ENCODE measurements around the gene STK4.
"Not testable (repeated sequence)": the region's sequence is repeated elsewhere in the genome, so short reads cannot be mapped to it uniquely, and the experiment has no call there.

The STK4 gene

GRCh38 chr20:45056473-45057173 is 90.3 kb downstream of the STK4 start:
- no peaks in the 10 kb centered on the region for H3K9me3 ChIP-seq (ENCODE audit: control insufficient read depth, insufficient read depth, low read length)
- no peak overlapping the region for H3K27ac ChIP-seq (ENCODE audit: low read depth, low read length)
- no peaks in the 10 kb centered on the region for H3K27me3 ChIP-seq (ENCODE audit: control insufficient read depth, insufficient read depth, low read length)
- no peak overlapping the region for H3K4me3 ChIP-seq (ENCODE audit: low read depth, low read length)
- H3K4me1 ChIP-seq (ENCODE audit: control insufficient read depth, insufficient read depth, low read length) = 0 out of 2 replicates have a peak, but pooled peaks cover 5% of the 10 kb centered on the region
- peaks cover 13% of the 10 kb centered on the region for H3K36me3 ChIP-seq (ENCODE audit: control insufficient read depth, insufficient read depth, low read length)
- no peak overlapping the region for H3K9ac ChIP-seq (ENCODE audit: low read depth, low read length)

DNA sequence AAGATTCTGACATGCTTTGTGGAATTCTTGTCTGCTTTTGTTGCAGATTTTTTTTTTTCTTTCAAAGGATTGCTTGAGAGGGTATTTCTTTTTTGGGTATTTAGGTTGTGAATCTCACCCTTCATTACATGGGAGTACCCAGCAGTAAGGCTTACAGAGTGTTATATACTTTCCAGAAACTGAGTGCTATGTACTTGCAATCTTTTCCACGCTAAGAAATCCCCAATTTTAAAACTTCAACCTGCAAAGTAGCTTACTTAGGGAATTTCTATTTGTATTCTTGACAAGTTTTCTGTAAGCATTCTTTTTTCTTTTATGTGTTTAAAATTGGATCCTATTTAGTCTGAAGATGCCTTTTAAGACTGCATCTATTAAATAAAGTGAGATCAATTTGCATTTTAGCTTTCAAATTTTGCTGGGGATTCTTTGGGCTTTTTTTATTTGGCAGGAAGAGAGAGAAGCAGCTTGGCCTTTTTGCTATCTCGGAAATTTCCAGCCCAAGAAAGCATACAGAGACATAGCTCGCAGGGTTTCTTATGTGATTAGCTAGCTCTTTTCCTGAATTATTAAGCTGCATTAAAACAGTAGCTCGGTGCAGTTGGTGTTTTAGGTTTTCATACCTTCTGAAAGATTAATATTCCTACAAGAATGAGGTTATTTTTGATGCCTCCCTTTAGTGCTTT is 92.0 kb downstream of the STK4 start:
- Histone ChIP-seq H3K4me3 (ENCODE audit: low read depth, low read length) (no peak overlapping the region), H3K9me3 (ENCODE audit: control insufficient read depth, insufficient read depth, low read length) (no peaks in the 10 kb centered on the region), H3K36me3 (ENCODE audit: control insufficient read depth, insufficient read depth, low read length) (peaks cover 11% of the 10 kb centered on the region), H3K27ac (ENCODE audit: low read depth, low read length) (no peak overlapping the region), H3K4me1 (ENCODE audit: control insufficient read depth, insufficient read depth, low read length) (no peaks in the 10 kb centered on the region), H3K9ac (ENCODE audit: low read depth, low read length) (no peak overlapping the region), H3K27me3 (ENCODE audit: control insufficient read depth, insufficient read depth, low read length) (no peaks in the 10 kb centered on the region)

- no peak overlapping the region for H3K27ac ChIP-seq (ENCODE audit: low read depth, low read length)
- no peaks in the 10 kb centered on the region for H3K4me1 ChIP-seq (ENCODE audit: control insufficient read depth, insufficient read depth, low read length)
- H3K4me3 ChIP-seq (ENCODE audit: low read depth, low read length) = no peak overlapping the region
- no peaks in the 10 kb centered on the region for H3K9me3 ChIP-seq (ENCODE audit: control insufficient read depth, insufficient read depth, low read length)
- H3K36me3 ChIP-seq (ENCODE audit: control insufficient read depth, insufficient read depth, low read length) = peaks cover 9% of the 10 kb centered on the region
- no peaks in the 10 kb centered on the region for H3K27me3 ChIP-seq (ENCODE audit: control insufficient read depth, insufficient read depth, low read length)
- H3K9ac ChIP-seq (ENCODE audit: low read depth, low read length) = no peak overlapping the region
Measured at GRCh38 chr20:45059022-45059728, 92.9 kb downstream of the STK4 start.

DNA sequence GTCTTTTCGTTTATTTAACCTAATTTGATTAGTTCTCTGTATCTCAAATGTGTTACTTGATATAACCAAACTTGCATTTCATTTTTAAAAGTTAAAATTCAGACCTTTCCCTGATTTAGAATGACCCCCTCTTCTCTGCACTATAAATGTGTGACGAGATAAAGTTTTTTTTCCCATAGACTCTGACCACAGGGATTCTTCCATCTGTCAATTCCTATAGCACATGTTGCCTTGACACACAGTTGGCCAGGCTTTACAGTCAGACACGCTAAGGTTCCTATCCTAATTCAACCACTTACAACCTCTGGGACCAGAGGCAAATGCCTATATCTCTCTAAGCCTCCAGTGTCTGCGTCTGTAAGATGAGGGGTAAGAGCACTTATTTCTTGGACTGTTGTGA is 94.0 kb downstream of the STK4 start:
- no peak overlapping the region for H3K4me3 ChIP-seq (ENCODE audit: low read depth, low read length)
- no peaks in the 10 kb centered on the region for H3K4me1 ChIP-seq (ENCODE audit: control insufficient read depth, insufficient read depth, low read length)
- no peaks in the 10 kb centered on the region for H3K9me3 ChIP-seq (ENCODE audit: control insufficient read depth, insufficient read depth, low read length)
- no peak overlapping the region for H3K9ac ChIP-seq (ENCODE audit: low read depth, low read length)
- no peaks in the 10 kb centered on the region for H3K27me3 ChIP-seq (ENCODE audit: control insufficient read depth, insufficient read depth, low read length)
- no peak overlapping the region for H3K27ac ChIP-seq (ENCODE audit: low read depth, low read length)
- peaks cover 9% of the 10 kb centered on the region for H3K36me3 ChIP-seq (ENCODE audit: control insufficient read depth, insufficient read depth, low read length)

DNA sequence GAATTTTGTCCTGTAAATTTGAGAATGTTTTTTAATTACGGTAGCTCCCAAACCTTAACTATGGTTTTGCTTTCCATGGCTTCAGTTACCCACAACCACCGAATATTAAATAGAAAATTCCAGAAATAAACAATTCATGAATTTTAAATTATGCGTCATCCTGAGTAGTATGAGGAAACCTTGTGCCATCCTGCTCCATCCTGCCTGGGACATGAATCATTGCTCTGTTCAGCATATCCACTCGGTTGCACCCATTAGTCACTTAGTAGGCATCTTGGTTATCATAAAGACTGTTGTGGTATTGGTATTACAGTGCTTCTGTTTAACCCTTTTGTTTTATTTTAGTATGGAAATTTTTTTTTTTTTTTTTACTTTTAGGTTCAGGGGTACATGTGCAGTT is 94.9 kb downstream of the STK4 start:
- H3K9ac ChIP-seq (ENCODE audit: low read depth, low read length) = no peak overlapping the region
- no peak overlapping the region for H3K4me3 ChIP-seq (ENCODE audit: low read depth, low read length)
- H3K27ac ChIP-seq (ENCODE audit: low read depth, low read length) = no peak overlapping the region
- no peaks in the 10 kb centered on the region for H3K27me3 ChIP-seq (ENCODE audit: control insufficient read depth, insufficient read depth, low read length)
- H3K36me3 ChIP-seq (ENCODE audit: control insufficient read depth, insufficient read depth, low read length) = peaks cover 9% of the 10 kb centered on the region
- H3K4me1 ChIP-seq (ENCODE audit: control insufficient read depth, insufficient read depth, low read length) = no peaks in the 10 kb centered on the region
- no peaks in the 10 kb centered on the region for H3K9me3 ChIP-seq (ENCODE audit: control insufficient read depth, insufficient read depth, low read length)

DNA sequence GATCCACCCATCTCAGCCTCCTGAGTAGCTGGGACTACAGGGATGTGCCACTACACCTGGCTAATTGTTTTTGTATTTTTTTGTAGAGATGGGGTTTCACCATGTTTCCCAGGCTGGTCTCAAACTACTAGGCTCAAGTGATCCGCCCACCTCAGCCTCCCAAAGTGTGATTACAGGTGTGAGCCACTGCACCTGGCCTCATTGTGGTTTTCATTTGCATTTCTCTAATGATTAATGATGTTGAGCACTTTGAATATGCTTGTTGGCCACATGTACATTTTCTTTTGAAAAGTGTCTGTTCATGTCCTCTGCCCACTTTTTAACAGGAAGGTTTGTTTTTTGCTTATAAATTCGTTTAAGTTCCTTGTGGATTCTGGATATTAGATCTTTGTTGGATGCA is 96.8 kb downstream of the STK4 start:
- not testable (repeated sequence) for H3K4me1 ChIP-seq (ENCODE audit: control insufficient read depth, insufficient read depth, low read length); H3K9ac ChIP-seq (ENCODE audit: low read depth, low read length); H3K4me3 ChIP-seq (ENCODE audit: low read depth, low read length); H3K27ac ChIP-seq (ENCODE audit: low read depth, low read length); H3K36me3 ChIP-seq (ENCODE audit: control insufficient read depth, insufficient read depth, low read length); H3K27me3 ChIP-seq (ENCODE audit: control insufficient read depth, insufficient read depth, low read length); H3K9me3 ChIP-seq (ENCODE audit: control insufficient read depth, insufficient read depth, low read length)

GRCh38 chr20:45064812-45065211 is 98.5 kb downstream of the STK4 start:
- no peak overlapping the region for H3K4me3 ChIP-seq (ENCODE audit: low read depth, low read length)
- no peak overlapping the region for H3K27ac ChIP-seq (ENCODE audit: low read depth, low read length)
- no peak overlapping the region for H3K9ac ChIP-seq (ENCODE audit: low read depth, low read length)
- H3K27me3 ChIP-seq (ENCODE audit: control insufficient read depth, insufficient read depth, low read length) = no peaks in the 10 kb centered on the region
- no peaks in the 10 kb centered on the region for H3K9me3 ChIP-seq (ENCODE audit: control insufficient read depth, insufficient read depth, low read length)
- H3K36me3 ChIP-seq (ENCODE audit: control insufficient read depth, insufficient read depth, low read length) = no peaks in the 10 kb centered on the region; the same call in 1 of the 2 replicates
- H3K4me1 ChIP-seq (ENCODE audit: control insufficient read depth, insufficient read depth, low read length) = no peaks in the 10 kb centered on the region

GRCh38 chr20:45066372-45066771 is 100.1 kb downstream of the STK4 start:
- Histone ChIP-seq H3K9me3 (ENCODE audit: control insufficient read depth, insufficient read depth, low read length) (no peaks in the 10 kb centered on the region), H3K4me1 (ENCODE audit: control insufficient read depth, insufficient read depth, low read length) (no peaks in the 10 kb centered on the region), H3K36me3 (ENCODE audit: control insufficient read depth, insufficient read depth, low read length) (no peaks in the 10 kb centered on the region; the same call in 1 of the 2 replicates), H3K4me3 (ENCODE audit: low read depth, low read length) (no peak overlapping the region), H3K27ac (ENCODE audit: low read depth, low read length) (no peak overlapping the region), H3K27me3 (ENCODE audit: control insufficient read depth, insufficient read depth, low read length) (no peaks in the 10 kb centered on the region), H3K9ac (ENCODE audit: low read depth, low read length) (no peak overlapping the region)

DNA sequence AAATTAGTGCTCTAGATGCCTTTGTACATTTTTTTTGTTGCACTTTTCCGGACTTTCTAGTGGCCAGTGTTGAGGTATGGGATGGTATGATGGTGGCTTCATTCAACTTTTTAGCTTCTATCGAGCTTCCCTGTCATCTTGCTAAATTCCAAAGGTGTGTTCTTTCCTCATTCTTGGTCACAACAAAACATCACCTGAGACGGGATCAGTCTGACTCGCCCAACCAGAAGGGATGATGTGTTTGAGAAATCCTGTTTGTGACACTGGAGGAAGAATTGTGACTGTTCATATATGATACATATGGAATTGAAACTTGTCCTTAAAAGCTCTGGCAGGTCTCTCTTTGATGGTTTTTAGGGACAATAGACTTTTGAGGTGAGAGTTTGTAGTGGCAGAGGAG is 100.8 kb downstream of the STK4 start:
- Histone ChIP-seq H3K4me3 (ENCODE audit: low read depth, low read length) (no peak overlapping the region), H3K9me3 (ENCODE audit: control insufficient read depth, insufficient read depth, low read length) (no peaks in the 10 kb centered on the region), H3K9ac (ENCODE audit: low read depth, low read length) (no peak overlapping the region), H3K36me3 (ENCODE audit: control insufficient read depth, insufficient read depth, low read length) (no peaks in the 10 kb centered on the region; the same call in 1 of the 2 replicates), H3K4me1 (ENCODE audit: control insufficient read depth, insufficient read depth, low read length) (no peaks in the 10 kb centered on the region), H3K27ac (ENCODE audit: low read depth, low read length) (no peak overlapping the region), H3K27me3 (ENCODE audit: control insufficient read depth, insufficient read depth, low read length) (no peaks in the 10 kb centered on the region)

DNA sequence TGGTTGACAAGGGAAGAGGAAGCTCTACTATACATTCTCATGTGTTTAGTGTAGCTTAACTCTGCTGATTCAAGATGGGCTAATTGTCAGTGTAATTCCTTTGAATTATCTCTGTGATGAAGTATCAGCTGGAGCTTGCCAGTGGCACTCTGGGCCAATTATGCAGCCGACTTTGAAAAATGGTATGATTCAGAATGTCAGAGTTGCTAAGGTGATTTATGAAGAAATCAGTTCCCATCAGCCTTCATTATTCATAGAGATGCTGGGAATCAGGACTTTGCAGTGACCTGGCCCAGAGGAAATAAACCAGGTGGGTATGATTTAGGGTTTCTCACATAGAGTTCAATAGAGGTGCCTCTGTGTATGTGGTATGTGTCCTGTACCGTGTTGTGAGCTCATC is 101.2 kb downstream of the STK4 start:
- H3K4me3 ChIP-seq (ENCODE audit: low read depth, low read length) = no peak overlapping the region
- no peak overlapping the region for H3K27ac ChIP-seq (ENCODE audit: low read depth, low read length)
- no peaks in the 10 kb centered on the region for H3K27me3 ChIP-seq (ENCODE audit: control insufficient read depth, insufficient read depth, low read length)
- H3K4me1 ChIP-seq (ENCODE audit: control insufficient read depth, insufficient read depth, low read length) = no peaks in the 10 kb centered on the region
- no peaks in the 10 kb centered on the region for H3K36me3 ChIP-seq (ENCODE audit: control insufficient read depth, insufficient read depth, low read length)
- no peaks in the 10 kb centered on the region for H3K9me3 ChIP-seq (ENCODE audit: control insufficient read depth, insufficient read depth, low read length)
- H3K9ac ChIP-seq (ENCODE audit: low read depth, low read length) = no peak overlapping the region

GRCh38 chr20:45069261-45069660 is 102.9 kb downstream of the STK4 start:
- Histone ChIP-seq H3K4me1 (ENCODE audit: control insufficient read depth, insufficient read depth, low read length) (no peaks in the 10 kb centered on the region), H3K9ac (ENCODE audit: low read depth, low read length) (no peak overlapping the region)

More at GRCh38 chr20:45069261-45069660, 102.9 kb downstream of the STK4 start:
- Histone ChIP-seq H3K27ac (ENCODE audit: low read depth, low read length) (no peak overlapping the region), H3K4me3 (ENCODE audit: low read depth, low read length) (no peak overlapping the region), H3K9me3 (ENCODE audit: control insufficient read depth, insufficient read depth, low read length) (no peaks in the 10 kb centered on the region), H3K27me3 (ENCODE audit: control insufficient read depth, insufficient read depth, low read length) (no peaks in the 10 kb centered on the region), H3K36me3 (ENCODE audit: control insufficient read depth, insufficient read depth, low read length) (no peaks in the 10 kb centered on the region)
